ENCODE results near the gene MAN2A2. TPM values are rescaled to one million over a fixed set of nuclear protein-coding genes. Genes with fewer than 3 reads are reported as not detected.

The MAN2A2 gene
- total RNA-seq, 1 experiment from 2014 or later: 27.4 TPM

DNA sequence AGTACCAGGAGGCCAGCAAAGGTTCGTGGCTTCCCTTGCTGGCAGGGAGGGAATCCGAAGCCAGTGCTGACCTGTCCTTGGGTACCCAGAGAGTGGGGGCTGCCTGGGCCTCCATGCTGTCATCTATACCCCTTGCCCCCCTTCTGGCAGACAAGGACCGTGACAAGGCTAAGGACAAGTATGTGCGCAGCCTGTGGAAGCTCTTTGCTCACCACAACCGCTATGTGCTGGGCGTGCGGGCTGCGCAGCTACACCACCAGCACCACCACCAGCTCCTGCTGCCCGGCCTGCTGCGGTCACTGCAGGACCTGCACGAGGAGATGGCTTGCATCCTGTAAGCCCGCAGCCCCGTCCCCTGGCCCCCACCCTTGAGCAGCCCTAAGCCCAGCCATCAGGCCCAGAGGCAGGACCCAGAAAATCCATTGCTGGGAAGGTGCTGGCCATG, 16.0 kb upstream of the MAN2A2 start:
- Histone ChIP-seq H3K4ac (ENCODE audit: low read depth, low read length) (no peak overlapping the region), H2AFZ (ENCODE audit: low read length) (no peak overlapping the region), H4K20me1 (ENCODE audit: control insufficient read depth, insufficient read depth, insufficient read length) (no peaks in the 10 kb centered on the region), H3K27ac (ENCODE audit: insufficient read length, low read depth, low read length) (no peak overlapping the region), H3K9me3 (ENCODE audit: control insufficient read depth, low read depth, low read length) (no peaks in the 10 kb centered on the region), H3K23ac (ENCODE audit: insufficient read length, low read depth, low read length) (no peak overlapping the region), H3K18ac (ENCODE audit: insufficient read length, low read depth, low read length) (no peak overlapping the region), H3K14ac (ENCODE audit: insufficient read depth, low read length) (no peak overlapping the region), H3T11ph (ENCODE audit: low read length) (no peak overlapping the region), H3K56ac (ENCODE audit: insufficient read length, low read depth, low read length) (no peak overlapping the region), H4K91ac (ENCODE audit: insufficient read length, low read depth, low read length) (no peak overlapping the region), H2BK20ac (ENCODE audit: low read depth, low read length, poor library complexity, severe bottlenecking) (no peak overlapping the region), H3K79me1 (ENCODE audit: insufficient read depth, low read depth, low read length, poor library complexity, severe bottlenecking) (no peaks in the 10 kb centered on the region), H2AK5ac (ENCODE audit: insufficient read length, low read length) (no peak overlapping the region), H2BK5ac (ENCODE audit: insufficient read length, low read length) (no peak overlapping the region), H2BK15ac (ENCODE audit: low read depth, low read length) (no peak overlapping the region), H2BK120ac (ENCODE audit: low read depth, low read length, poor library complexity, severe bottlenecking) (no peak overlapping the region), H3K9ac (ENCODE audit: extremely low read depth, insufficient read length, low read length) (no peak overlapping the region), H2BK12ac (ENCODE audit: insufficient read length, low read depth, low read length) (no peak overlapping the region), H4K5ac (ENCODE audit: insufficient read length, low read depth, low read length) (no peak overlapping the region), H3K4me2 (ENCODE audit: insufficient read depth, insufficient read length, low read length) (no peak overlapping the region), H3K4me1 (ENCODE audit: insufficient read depth, low read length) (no peaks in the 10 kb centered on the region), H4K8ac (replicated peaks; ENCODE audit: insufficient read length, low read depth, low read length) (no peak overlapping the region), H3K27me3 (ENCODE audit: insufficient read depth, low read length) (no peaks in the 10 kb centered on the region), H3K23me2 (ENCODE audit: insufficient read length, low read depth, low read length, poor library complexity, severe bottlenecking) (peaks cover 7% of the 10 kb centered on the region), H3K79me2 (ENCODE audit: insufficient read depth, low read length) (no peaks in the 10 kb centered on the region)
- Mint-ChIP-seq H3K27me3 (ENCODE audit: low read depth) (no peaks in the 10 kb centered on the region), H3K4me1 (peaks cover 17 to 29% of the 10 kb centered on the region in 2 experiments), H3K9me3 (no peaks in the 10 kb centered on the region; a peak in 1 of 5 replicates), H3K4me3 (no peak overlapping the region), H3K36me3 (ENCODE audit: insufficient read depth in 1 of 3, low read depth in 3 of 3) (peaks cover 0 to 8% (median 0%) of the 10 kb centered on the region in 3 experiments; a peak in 2 of 7 replicates), H3K27ac (no peak overlapping the region; a peak in 1 of 7 replicates)
- no peak for DNase-seq
- WGBS (ENCODE audit: extremely low coverage, insufficient read length, low lambda C conversion rate): no CpG with 5 or more reads among the region's 13 CpGs
- TF ChIP-seq, protein P1, sequence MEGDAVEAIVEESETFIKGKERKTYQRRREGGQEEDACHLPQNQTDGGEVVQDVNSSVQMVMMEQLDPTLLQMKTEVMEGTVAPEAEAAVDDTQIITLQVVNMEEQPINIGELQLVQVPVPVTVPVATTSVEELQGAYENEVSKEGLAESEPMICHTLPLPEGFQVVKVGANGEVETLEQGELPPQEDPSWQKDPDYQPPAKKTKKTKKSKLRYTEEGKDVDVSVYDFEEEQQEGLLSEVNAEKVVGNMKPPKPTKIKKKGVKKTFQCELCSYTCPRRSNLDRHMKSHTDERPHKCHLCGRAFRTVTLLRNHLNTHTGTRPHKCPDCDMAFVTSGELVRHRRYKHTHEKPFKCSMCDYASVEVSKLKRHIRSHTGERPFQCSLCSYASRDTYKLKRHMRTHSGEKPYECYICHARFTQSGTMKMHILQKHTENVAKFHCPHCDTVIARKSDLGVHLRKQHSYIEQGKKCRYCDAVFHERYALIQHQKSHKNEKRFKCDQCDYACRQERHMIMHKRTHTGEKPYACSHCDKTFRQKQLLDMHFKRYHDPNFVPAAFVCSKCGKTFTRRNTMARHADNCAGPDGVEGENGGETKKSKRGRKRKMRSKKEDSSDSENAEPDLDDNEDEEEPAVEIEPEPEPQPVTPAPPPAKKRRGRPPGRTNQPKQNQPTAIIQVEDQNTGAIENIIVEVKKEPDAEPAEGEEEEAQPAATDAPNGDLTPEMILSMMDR (conservative IDR thresholded peaks at IDR 0.05): no peak

All from H9 (cell line).